ENCODE data around the gene OR51F1.

DNA sequence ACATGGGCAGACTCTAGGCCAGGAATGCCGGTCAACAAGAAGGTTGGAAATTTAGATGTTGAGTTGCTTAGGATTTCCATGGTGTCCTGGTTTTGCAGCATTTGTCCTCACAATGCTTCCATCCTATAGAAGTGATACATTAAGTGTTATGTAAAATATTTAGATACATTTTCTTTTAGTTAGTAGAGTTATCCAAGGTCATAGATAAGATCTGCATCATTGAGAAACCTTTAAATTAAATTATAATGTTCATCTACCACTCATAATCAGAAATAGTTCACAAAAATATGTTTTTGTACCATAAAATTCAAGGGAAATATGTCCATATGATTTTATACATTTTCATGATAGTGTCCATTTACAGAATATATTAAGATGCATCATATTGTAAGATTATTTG is at the start of gene OR51F1:
- TF ChIP-seq, protein P1, sequence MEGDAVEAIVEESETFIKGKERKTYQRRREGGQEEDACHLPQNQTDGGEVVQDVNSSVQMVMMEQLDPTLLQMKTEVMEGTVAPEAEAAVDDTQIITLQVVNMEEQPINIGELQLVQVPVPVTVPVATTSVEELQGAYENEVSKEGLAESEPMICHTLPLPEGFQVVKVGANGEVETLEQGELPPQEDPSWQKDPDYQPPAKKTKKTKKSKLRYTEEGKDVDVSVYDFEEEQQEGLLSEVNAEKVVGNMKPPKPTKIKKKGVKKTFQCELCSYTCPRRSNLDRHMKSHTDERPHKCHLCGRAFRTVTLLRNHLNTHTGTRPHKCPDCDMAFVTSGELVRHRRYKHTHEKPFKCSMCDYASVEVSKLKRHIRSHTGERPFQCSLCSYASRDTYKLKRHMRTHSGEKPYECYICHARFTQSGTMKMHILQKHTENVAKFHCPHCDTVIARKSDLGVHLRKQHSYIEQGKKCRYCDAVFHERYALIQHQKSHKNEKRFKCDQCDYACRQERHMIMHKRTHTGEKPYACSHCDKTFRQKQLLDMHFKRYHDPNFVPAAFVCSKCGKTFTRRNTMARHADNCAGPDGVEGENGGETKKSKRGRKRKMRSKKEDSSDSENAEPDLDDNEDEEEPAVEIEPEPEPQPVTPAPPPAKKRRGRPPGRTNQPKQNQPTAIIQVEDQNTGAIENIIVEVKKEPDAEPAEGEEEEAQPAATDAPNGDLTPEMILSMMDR (IDR thresholded peaks at IDR 0.05): no peak
- TF ChIP-seq POLR2A (IDR thresholded peaks at IDR 0.05): no peak
